Caki2 (cell line): ENCODE measurements around the gene PCDHA1. TPM values are rescaled to one million over a fixed set of nuclear protein-coding genes. Genes with fewer than 3 reads are reported as not detected.

ENCODE experiments used
- DNase-seq: peaks from one replicate; pipeline ENCODE4 v3.0.0-alpha.2; 2015; ENCODE audit warnings: low read depth
- in situ Hi-C: cut with HindIII; loops from 2 replicates; pipeline ENCODE4 v1.10.0; 2016; ENCODE audit warnings: low sequenced_read_pairs, low pct_unique_long_range_greater_than_20kb, mixed read lengths
- total RNA-seq: library from RNA; depleted of rRNA; stranded (reverse); fragments of >200 nt; shearing (Covaris generic); gene quantifications from 2 replicates; pipeline ENCODE4 v1.2.3, GENCODE V29; 2014; ENCODE audit warnings: low replicate concordance

Gene PCDHA1
- total RNA-seq, 1 experiment from 2014 or later: not detected

- in situ Hi-C loops: no loop called here
These were observed 176.2 kb downstream of the PCDHA1 start for GRCh38 chr5:140962190-140962589.

GRCh38 chr5:140964356-140964755 is 178.4 kb downstream of the PCDHA1 start:
- in situ Hi-C loops: no loop called here
- DNase-seq: no peak

More at GRCh38 chr5:140962190-140962589, 176.2 kb downstream of the PCDHA1 start:
- DNase-seq: no peak

GRCh38 chr5:140965905-140966292 is 180.0 kb downstream of the PCDHA1 start:
- in situ Hi-C loops: no loop called here
- no peak for DNase-seq

- DNase-seq: peak; percentile 72
- in situ Hi-C loops: no loop called here
These were observed 180.6 kb downstream of the PCDHA1 start, which contains the start of gene PCDHAC2 for GRCh38 chr5:140966293-140967225. PCDHAC2 (plus strand) TSS chr5:140966476; CDS start chr5:140966767, 291 bp downstream.

- DNase-seq: no peak
- in situ Hi-C loops: no loop called here
These were observed 181.4 kb downstream of the PCDHA1 start for GRCh38 chr5:140967226-140967893.

GRCh38 chr5:140969880-140970279 is 183.9 kb downstream of the PCDHA1 start:
- no peak for DNase-seq
- in situ Hi-C loops: no loop called here

GRCh38 chr5:140973550-140973949 is 187.6 kb downstream of the PCDHA1 start:
- DNase-seq: no peak

GRCh38 chr5:140977003-140977402 is 191.1 kb downstream of the PCDHA1 start:
- DNase-seq: no peak

More at GRCh38 chr5:140973550-140973949, 187.6 kb downstream of the PCDHA1 start:
- in situ Hi-C loops: no loop called here

GRCh38 chr5:140978260-140978659 is 192.3 kb downstream of the PCDHA1 start:
- in situ Hi-C loops: no loop called here

More at GRCh38 chr5:140977003-140977402, 191.1 kb downstream of the PCDHA1 start:
- in situ Hi-C loops: no loop called here

GRCh38 chr5:140978983-140979382 is 193.0 kb downstream of the PCDHA1 start:
- in situ Hi-C loops: no loop called here
- no peak for DNase-seq

More at GRCh38 chr5:140978260-140978659, 192.3 kb downstream of the PCDHA1 start:
- no peak for DNase-seq

- in situ Hi-C loops: no loop called here
These were observed 196.3 kb downstream of the PCDHA1 start for GRCh38 chr5:140982083-140982716.

GRCh38 chr5:140986117-140986521 is 200.2 kb downstream of the PCDHA1 start:
- in situ Hi-C loops: no loop called here
- no peak for DNase-seq

More at GRCh38 chr5:140982083-140982716, 196.3 kb downstream of the PCDHA1 start:
- DNase-seq: no peak

- in situ Hi-C loops: no loop called here
- no peak for DNase-seq
These were observed 202.2 kb downstream of the PCDHA1 start for GRCh38 chr5:140988100-140988499.

- no peak for DNase-seq
- in situ Hi-C loops: no loop called here
These were observed 202.7 kb downstream of the PCDHA1 start for GRCh38 chr5:140988608-140989007.

- in situ Hi-C loops: no loop called here
- no peak for DNase-seq
These were observed 203.5 kb downstream of the PCDHA1 start for GRCh38 chr5:140989254-140990020.

- no peak for DNase-seq
- in situ Hi-C loops: no loop called here
These were observed 206.9 kb downstream of the PCDHA1 start for GRCh38 chr5:140992828-140993227.

- no peak for DNase-seq
- in situ Hi-C loops: no loop called here
These were observed 210.1 kb downstream of the PCDHA1 start for GRCh38 chr5:140996060-140996459.

- no peak for DNase-seq
- in situ Hi-C loops: no loop called here
These were observed 213.0 kb downstream of the PCDHA1 start for GRCh38 chr5:140998921-140999410.
